Pancreas (tissue), 10 donors: ENCODE data around the gene ZNF71. TPM values are rescaled to one million over a fixed set of nuclear protein-coding genes. Genes with fewer than 3 reads are reported as not detected.
A peak's percentile ranks its signal among the peaks of the same experiment; 100 is the strongest.

Experiments
- ATAC-seq, 4 donors: fragments of 200-7000 bp; cut with Tn5 transposase; one replicate each; pipeline versions ENCODE4 v1.8.0 to v1.9.1; 2020; ENCODE audit warnings: mild to moderate bottlenecking in 4 of 4, moderate library complexity in 4 of 4
- DNase-seq, 6 donors: peaks; one replicate each; pipeline ENCODE4 v3.0.0-alpha.2; 2020
- FAIRE-seq: peaks from 2 replicates; lab custom pipeline; 2012; peaks lifted over from hg19 to GRCh38; lab: Jason Lieb, UNC
- H3K27ac ChIP-seq, 4 donors: fragments of 200-600 bp; sonication (generic); 1 replicate in 3 of 4; 2 replicates in 1 of 4; pipeline versions ENCODE4 v1.5.0 to v1.8.0; 2020
- H3K27me3 ChIP-seq, 4 donors: fragments of 200-600 bp; one replicate each; pipeline ENCODE4 v1.8.0; 2021
- H3K36me3 ChIP-seq, 3 donors: fragments of 200-600 bp; sonication (generic) in 1 of 3; one replicate each; pipeline versions ENCODE4 v1.5.0 to v1.8.0; 2020 to 2021
- H3K4me1 ChIP-seq, 3 donors: fragments of 200-600 bp; one replicate each; pipeline ENCODE4 v1.8.0; 2021
- H3K4me3 ChIP-seq, 4 donors: fragments of 200-600 bp; sonication (generic) in 2 of 4; one replicate each; pipeline versions ENCODE4 v1.5.0 to v1.8.0; 2020 to 2021
- H3K9me3 ChIP-seq, 4 donors: fragments of 200-600 bp; one replicate each; pipeline ENCODE4 v1.8.0; 2021
- WGBS, 2 donors: extraction: QIAGEN DNeasy Blood & Tissue Kit; methylation state at CpG; one replicate each; pipeline ENCODE4 v1.1.7; 2013; 5-methylcytosine and 5-hydroxymethylcytosine counted together
- intact Hi-C, 3 donors: fragments of 100-400 bp; cut with DNase I; formaldehyde crosslinking; loops; one replicate each; pipeline versions ENCODE4 v1.11.1 to v1.14.2; 2022
- polyA plus RNA-seq, 2 donors: library from polyadenylated mRNA; stranded (reverse); fragments of 200-250 nt; gene quantifications; one replicate each; pipeline ENCODE4 v1.2.3, GENCODE V29; 2013
- total RNA-seq, 6 donors: library from RNA; stranded (reverse); fragmentation: NEBNext Ultra II Directional in 4 of 6; extraction: Animal tissue kit (Norgen Biotek cat#: 25700) in 4 of 6; gene quantifications; one replicate each; pipeline versions ENCODE4 v1.2.1 to v1.2.4, GENCODE V29; 2021 to 2023
- TF ChIP-seq, protein P1 (sequence below), 4 donors: fragments of 200-600 bp; sonication (generic) in 3 of 4; IDR thresholded peaks; one replicate each; pipeline versions ENCODE4 v1.5.0 to v1.8.0; 2021; ENCODE audit warnings: antibody characterized with exemption in 4 of 4
- donor health status: healthy with polysubstance abuse.
- donor health status: DM: no; HTN: no; CAD: no; lungs with moderate emphysema.
- donor health status: DM: no; HTN: no; CAD: no.
- donor health status: control.
- donor health status: control.
- donor health status: Bipolar disorder and iron deficiency.
- donor health status: DM: yes; HTN: yes; CAD: no.
- donor health status: DM: no; HTN: no; CAD: no.
- donor health status: DM: no; HTN: no; CAD: no.
- donor health status: DM: yes; HTN: yes; CAD: no.

Gene ZNF71
- total and polyA plus RNA-seq, 8 donors, result 1.8 to 4.1 (median 2.0) TPM

GRCh38 chr19:56643460-56643955 is 48.4 kb downstream of the ZNF71 start:
- TF ChIP-seq, protein P1, sequence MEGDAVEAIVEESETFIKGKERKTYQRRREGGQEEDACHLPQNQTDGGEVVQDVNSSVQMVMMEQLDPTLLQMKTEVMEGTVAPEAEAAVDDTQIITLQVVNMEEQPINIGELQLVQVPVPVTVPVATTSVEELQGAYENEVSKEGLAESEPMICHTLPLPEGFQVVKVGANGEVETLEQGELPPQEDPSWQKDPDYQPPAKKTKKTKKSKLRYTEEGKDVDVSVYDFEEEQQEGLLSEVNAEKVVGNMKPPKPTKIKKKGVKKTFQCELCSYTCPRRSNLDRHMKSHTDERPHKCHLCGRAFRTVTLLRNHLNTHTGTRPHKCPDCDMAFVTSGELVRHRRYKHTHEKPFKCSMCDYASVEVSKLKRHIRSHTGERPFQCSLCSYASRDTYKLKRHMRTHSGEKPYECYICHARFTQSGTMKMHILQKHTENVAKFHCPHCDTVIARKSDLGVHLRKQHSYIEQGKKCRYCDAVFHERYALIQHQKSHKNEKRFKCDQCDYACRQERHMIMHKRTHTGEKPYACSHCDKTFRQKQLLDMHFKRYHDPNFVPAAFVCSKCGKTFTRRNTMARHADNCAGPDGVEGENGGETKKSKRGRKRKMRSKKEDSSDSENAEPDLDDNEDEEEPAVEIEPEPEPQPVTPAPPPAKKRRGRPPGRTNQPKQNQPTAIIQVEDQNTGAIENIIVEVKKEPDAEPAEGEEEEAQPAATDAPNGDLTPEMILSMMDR (IDR thresholded peaks at IDR 0.05), result no peak
- H3K36me3 ChIP-seq, result no peaks in the 10 kb centered on the region
- DNase-seq, result peak in 1 of 6 donors; percentile 40
- peaks cover 0 to 3% (median 0%) of the 10 kb centered on the region in 4 donors for H3K27me3 ChIP-seq
- H3K9me3 ChIP-seq, result no peaks in the 10 kb centered on the region
- 5 to 11% methylated on average over 25 of the region's 25 CpGs for WGBS, 2 donors
- H3K4me1 ChIP-seq, result no peaks in the 10 kb centered on the region
- intact Hi-C loops, result no loop called here
- no peak overlapping the region for H3K27ac ChIP-seq
- H3K4me3 ChIP-seq, result no peak overlapping the region
- ATAC-seq, result no peak
- FAIRE-seq, result no peak

DNA sequence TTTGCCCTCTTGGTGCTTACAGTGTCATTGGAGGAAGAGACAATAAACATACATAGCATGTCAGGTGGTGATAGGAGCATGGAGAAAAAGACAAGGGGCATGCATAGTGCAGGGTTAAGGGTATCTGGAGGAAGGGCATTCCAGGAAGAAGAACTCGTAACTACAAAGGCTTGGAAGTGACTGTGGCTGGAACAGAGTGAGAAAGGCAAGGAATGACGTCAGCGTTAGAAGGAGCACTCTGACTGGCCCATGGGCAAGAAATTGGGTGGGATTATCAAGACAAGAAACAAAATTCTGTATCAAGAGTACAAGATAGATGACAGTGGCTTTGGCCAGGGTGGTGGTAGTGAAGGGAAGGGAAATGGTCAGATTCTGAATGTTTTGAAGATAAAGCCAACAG is 59.0 kb downstream of the ZNF71 start:
- intact Hi-C loops, result no loop called here
- no peak for ATAC-seq

GRCh38 chr19:56660381-56661107 is 65.4 kb downstream of the ZNF71 start:
- Histone ChIP-seq H3K36me3 (no peaks in the 10 kb centered on the region), H3K9me3 (no peaks in the 10 kb centered on the region), H3K27ac (no peak overlapping the region), H3K4me1 (no peaks in the 10 kb centered on the region), H3K4me3 (no peak overlapping the region), H3K27me3 (no peaks in the 10 kb centered on the region)
- 7 to 11% methylated on average over 32 of the region's 32 CpGs for WGBS, 2 donors
- TF ChIP-seq, protein P1 (IDR thresholded peaks at IDR 0.05), result no peak
- no peak for FAIRE-seq
- peak in 4 of 6 donors; percentile 15 to 70 (median 41) for DNase-seq
- ATAC-seq, result peak; percentile 40 to 79 (median 55)
- intact Hi-C loops, result no loop called here

More for the DNA sequence above, 59.0 kb downstream of the ZNF71 start:
- WGBS, 2 donors, result 64 to 75% methylated on average over 3 of the region's 3 CpGs
- Histone ChIP-seq H3K4me3 (no peak overlapping the region), H3K36me3 (no peaks in the 10 kb centered on the region), H3K27me3 (no peaks in the 10 kb centered on the region), H3K27ac (no peak overlapping the region), H3K9me3 (no peaks in the 10 kb centered on the region), H3K4me1 (no peaks in the 10 kb centered on the region)
- FAIRE-seq (no peak), DNase-seq (no peak)
- TF ChIP-seq, protein P1 (IDR thresholded peaks at IDR 0.05), result no peak

GRCh38 chr19:56661248-56661647 is 66.1 kb downstream of the ZNF71 start:
- no peak overlapping the region for H3K4me3 ChIP-seq
- no peak overlapping the region for H3K27ac ChIP-seq
- intact Hi-C loops, result no loop called here
- no peaks in the 10 kb centered on the region for H3K27me3 ChIP-seq
- 80 to 88% methylated on average over 3 of the region's 3 CpGs for WGBS, 2 donors
- H3K9me3 ChIP-seq, result no peaks in the 10 kb centered on the region
- DNase-seq, result no peak
- TF ChIP-seq, protein P1 (IDR thresholded peaks at IDR 0.05), result no peak
- no peak for ATAC-seq
- FAIRE-seq, result no peak
- H3K36me3 ChIP-seq, result no peaks in the 10 kb centered on the region
- H3K4me1 ChIP-seq, result no peaks in the 10 kb centered on the region

DNA sequence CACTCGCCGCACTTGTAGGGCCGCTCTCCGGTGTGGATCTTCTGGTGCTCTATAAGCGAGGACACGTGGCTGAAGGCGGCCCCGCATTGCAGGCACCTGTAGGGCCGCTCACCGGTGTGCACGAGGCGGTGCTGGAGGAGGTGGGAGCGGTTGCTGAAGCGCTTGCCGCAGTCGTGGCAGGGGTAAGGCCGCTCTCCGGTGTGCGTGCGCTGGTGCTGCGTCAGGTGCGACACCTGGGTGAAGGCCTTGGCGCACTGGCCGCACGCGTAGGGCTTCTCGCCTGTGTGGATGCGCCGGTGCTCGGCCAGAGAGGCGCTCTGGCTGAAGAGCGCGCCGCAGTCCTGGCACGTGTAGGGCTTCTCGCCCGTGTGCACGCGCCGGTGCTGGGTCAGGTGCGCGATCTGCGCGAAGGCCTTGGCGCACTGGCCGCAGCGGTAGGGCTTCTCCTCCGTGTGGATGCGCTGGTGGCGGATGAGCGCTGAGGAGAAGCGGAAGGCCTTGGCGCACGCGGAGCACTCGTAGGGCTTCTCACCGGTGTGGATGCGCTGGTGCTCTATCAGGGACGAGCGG is 68.9 kb downstream of the ZNF71 start:
- Histone ChIP-seq H3K36me3 (no peaks in the 10 kb centered on the region), H3K27me3 (no peaks in the 10 kb centered on the region), H3K9me3 (no peaks in the 10 kb centered on the region), H3K4me1 (no peaks in the 10 kb centered on the region), H3K4me3 (no peak overlapping the region), H3K27ac (no peak overlapping the region)
- no peak for ATAC-seq
- intact Hi-C loops, result no loop called here
- DNase-seq, result no peak
- TF ChIP-seq, protein P1 (IDR thresholded peaks at IDR 0.05), result no peak
- WGBS, 2 donors, result 90 to 91% methylated on average over 60 of the region's 60 CpGs
- no peak for FAIRE-seq
